ENCODE results near the gene SKOR2. TPM values are rescaled to one million over a fixed set of nuclear protein-coding genes. Genes with fewer than 3 reads are reported as not detected.

Gene SKOR2, protein sequence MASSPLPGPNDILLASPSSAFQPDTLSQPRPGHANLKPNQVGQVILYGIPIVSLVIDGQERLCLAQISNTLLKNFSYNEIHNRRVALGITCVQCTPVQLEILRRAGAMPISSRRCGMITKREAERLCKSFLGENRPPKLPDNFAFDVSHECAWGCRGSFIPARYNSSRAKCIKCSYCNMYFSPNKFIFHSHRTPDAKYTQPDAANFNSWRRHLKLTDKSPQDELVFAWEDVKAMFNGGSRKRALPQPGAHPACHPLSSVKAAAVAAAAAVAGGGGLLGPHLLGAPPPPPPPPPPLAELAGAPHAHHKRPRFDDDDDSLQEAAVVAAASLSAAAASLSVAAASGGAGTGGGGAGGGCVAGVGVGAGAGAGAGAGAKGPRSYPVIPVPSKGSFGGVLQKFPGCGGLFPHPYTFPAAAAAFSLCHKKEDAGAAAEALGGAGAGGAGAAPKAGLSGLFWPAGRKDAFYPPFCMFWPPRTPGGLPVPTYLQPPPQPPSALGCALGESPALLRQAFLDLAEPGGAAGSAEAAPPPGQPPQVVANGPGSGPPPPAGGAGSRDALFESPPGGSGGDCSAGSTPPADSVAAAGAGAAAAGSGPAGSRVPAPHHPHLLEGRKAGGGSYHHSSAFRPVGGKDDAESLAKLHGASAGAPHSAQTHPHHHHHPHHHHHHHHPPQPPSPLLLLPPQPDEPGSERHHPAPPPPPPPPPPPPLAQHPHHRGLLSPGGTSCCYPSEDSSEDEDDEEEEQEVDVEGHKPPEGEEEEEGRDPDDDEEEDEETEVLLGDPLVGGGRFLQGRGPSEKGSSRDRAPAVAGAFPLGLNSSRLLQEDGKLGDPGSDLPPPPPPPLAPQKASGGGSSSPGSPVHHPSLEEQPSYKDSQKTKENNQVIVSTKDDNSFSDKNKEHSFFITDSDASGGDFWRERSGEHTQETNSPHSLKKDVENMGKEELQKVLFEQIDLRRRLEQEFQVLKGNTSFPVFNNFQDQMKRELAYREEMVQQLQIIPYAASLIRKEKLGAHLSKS
- not detected in 2 replicates for total RNA-seq

DNA sequence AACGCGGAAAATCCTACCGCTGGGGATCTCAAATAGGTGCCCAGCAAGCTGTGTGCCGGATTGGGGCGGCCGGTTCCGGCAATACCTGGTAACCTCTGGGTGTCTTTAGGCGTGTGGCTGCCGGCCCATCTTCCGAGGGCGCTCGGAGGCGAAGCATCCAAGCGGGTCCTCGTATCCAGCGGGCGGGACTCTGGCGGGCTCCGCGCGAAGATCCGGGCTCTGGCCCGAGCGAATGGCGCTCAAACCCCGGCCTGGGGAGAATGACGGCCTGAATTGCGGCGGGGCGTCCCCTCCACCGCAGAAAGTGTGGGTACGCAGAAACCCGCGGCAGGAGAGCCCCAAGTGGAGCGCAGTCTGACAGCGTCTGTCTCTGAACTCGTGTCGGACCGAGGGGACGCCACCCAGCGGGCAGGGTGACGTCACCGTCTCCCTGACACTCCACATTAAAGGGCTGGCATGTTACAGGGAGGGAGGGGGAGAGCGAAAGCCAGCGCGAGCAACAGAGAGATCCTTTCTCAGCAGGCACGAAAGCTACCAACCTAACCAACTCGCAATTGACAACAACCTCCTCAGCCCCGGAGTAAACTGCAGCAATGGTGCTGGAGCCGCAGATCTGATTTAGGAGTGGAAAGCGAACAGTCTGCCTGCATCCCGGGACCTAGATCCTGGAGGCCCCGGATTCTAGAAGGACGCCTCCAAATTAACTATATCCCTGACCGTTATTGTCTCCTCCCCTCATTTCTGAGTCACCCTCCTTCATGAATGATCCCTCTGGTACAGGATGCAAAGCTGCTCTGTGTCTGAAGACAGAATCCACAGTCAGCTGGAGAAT, at the start of gene SKOR2:
TSS of gene SKOR2 (minus strand) at position 372 of the 832 bp plus-strand sequence. CDS start 2,477 bp downstream, outside the sequence.

DNA sequence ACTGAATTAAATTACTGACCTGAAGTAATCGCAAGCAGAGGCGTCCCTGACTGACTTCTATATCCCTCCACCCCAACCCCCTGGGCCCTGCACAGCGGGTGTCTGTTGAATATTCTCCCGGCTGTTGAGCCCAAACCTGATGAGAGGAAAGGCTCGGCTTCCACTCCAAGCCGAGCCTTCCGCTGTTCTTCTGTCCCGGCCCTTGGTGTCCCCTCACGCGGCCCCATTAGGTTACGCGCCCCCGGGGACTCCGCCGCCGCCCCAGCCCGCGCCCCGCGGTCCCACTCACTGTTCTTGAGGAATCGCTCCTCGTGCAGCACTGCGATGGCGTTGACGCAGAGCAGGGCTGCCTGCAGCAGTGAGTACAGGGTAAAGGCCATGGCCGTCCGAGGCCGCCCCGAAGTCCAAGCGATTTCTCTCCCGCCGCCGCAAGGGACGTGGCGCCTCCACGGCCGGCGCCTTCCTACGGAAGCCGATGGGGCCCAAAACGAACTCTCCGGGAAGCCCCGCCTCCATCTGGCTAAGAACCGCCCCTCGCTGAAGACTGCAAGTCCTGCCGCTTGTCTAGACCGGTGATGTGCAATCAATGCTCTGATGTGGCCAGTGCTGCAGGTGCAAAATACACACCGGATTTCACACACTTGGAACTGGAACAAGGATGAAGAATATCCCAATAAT, 75.4 kb downstream of the SKOR2 start, which contains the start of gene IER3IP1:
TSS of gene IER3IP1 (minus strand) at position 467 of the 678 bp plus-strand sequence. CDS start at position 380, 87 bp downstream.

Other genes with a start within 250 kb of the SKOR2 start
- not detected in 2 replicates for gene ELOA2, start 216.0 kb downstream of the SKOR2 start, total RNA-seq
- gene HDHD2, start 101.2 kb downstream of the SKOR2 start, total RNA-seq, result 19.4 and 21.3 TPM in 2 replicates
- gene IER3IP1, start 75.3 kb downstream of the SKOR2 start, total RNA-seq, result 26.4 and 39.2 TPM in 2 replicates

All from aortic smooth muscle cell (primary cell).